Stimulated activated CD8-positive, alpha-beta memory T cell treated with anti-CD3 and anti-CD28 coated beads, Interleukin-7, amount 100 ng/mL, for 48 hours (primary cell): ENCODE results near the gene FCN2.

Experiments
- DNase-seq, 2 donors: peaks; one replicate each; pipeline ENCODE4 v3.0.0-alpha.2; 2020; ENCODE audit warnings: low read depth in 1 of 2; ENCODE audit errors: extremely low read depth in 1 of 2

Gene FCN2

GRCh38 chr9:134868751-134869553 lies 11.7 kb upstream of the FCN2 start:
- no peak for DNase-seq

GRCh38 chr9:134869554-134870300 lies 10.9 kb upstream of the FCN2 start:
- no peak for DNase-seq

GRCh38 chr9:134870301-134870694 lies 10.3 kb upstream of the FCN2 start:
- no peak for DNase-seq

- no peak for DNase-seq
These were observed 9.6 kb upstream of the FCN2 start for GRCh38 chr9:134870746-134871662.

GRCh38 chr9:134871697-134872340 lies 8.8 kb upstream of the FCN2 start:
- DNase-seq: no peak

- no peak for DNase-seq
These were observed 8.0 kb upstream of the FCN2 start for GRCh38 chr9:134872482-134873231.

- no peak for DNase-seq
These were observed 5.2 kb upstream of the FCN2 start for GRCh38 chr9:134875371-134875770.

GRCh38 chr9:134877541-134877940 lies 3.1 kb upstream of the FCN2 start:
- DNase-seq: no peak

- no peak for DNase-seq
These were observed 736 bp upstream of the FCN2 start for GRCh38 chr9:134879664-134880483.

GRCh38 chr9:134881313-134881670 lies 682 bp downstream of the FCN2 start:
- no peak for DNase-seq

- no peak for DNase-seq
These were observed 1.7 kb downstream of the FCN2 start for GRCh38 chr9:134882204-134882785.

- no peak for DNase-seq
These were observed 2.6 kb downstream of the FCN2 start for GRCh38 chr9:134883040-134883782.

GRCh38 chr9:134884492-134884891 lies 3.9 kb downstream of the FCN2 start:
- no peak for DNase-seq

GRCh38 chr9:134885001-134885678 lies 4.5 kb downstream of the FCN2 start:
- no peak for DNase-seq

GRCh38 chr9:134885679-134886412 lies 5.2 kb downstream of the FCN2 start:
- no peak for DNase-seq

GRCh38 chr9:134886413-134886913 lies 5.9 kb downstream of the FCN2 start:
- no peak for DNase-seq

GRCh38 chr9:134887219-134887618 lies 6.6 kb downstream of the FCN2 start:
- no peak for DNase-seq
